ENCODE data around the gene ATG7. TPM values are rescaled to one million over a fixed set of nuclear protein-coding genes. Genes with fewer than 3 reads are reported as not detected.

Gene ATG7
- total RNA-seq, 2 experiments from 2014 or later: 21.7 to 28.4 TPM

DNA sequence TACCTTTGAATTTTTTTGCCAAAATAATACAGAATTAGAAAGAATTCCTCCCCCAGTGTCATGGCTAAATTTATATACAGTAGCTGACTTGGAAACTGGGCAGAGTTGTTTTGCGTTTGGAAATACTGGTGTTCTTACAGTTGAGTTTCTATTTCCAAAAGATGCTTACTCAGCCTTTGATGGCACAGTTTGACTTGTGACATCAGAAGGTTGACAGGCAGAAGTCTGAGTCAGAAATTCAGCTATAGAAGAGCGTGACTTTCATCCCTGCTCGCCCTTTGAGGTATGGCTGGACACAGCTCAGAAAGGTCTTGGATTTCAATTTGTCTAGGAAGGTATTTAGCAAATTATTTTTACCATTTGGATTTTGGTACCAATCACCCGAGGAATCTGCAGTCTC is 195.7 kb downstream of the ATG7 start:
- H4K20me1 ChIP-seq (ENCODE audit: insufficient read depth, low read length): no peaks in the 10 kb centered on the region
- TF ChIP-seq EZH2phosphoT487 (IDR thresholded peaks at IDR 0.05; ENCODE audit: borderline replicate concordance, low read depth, low read length): no peak
- TF ChIP-seq, protein P1, sequence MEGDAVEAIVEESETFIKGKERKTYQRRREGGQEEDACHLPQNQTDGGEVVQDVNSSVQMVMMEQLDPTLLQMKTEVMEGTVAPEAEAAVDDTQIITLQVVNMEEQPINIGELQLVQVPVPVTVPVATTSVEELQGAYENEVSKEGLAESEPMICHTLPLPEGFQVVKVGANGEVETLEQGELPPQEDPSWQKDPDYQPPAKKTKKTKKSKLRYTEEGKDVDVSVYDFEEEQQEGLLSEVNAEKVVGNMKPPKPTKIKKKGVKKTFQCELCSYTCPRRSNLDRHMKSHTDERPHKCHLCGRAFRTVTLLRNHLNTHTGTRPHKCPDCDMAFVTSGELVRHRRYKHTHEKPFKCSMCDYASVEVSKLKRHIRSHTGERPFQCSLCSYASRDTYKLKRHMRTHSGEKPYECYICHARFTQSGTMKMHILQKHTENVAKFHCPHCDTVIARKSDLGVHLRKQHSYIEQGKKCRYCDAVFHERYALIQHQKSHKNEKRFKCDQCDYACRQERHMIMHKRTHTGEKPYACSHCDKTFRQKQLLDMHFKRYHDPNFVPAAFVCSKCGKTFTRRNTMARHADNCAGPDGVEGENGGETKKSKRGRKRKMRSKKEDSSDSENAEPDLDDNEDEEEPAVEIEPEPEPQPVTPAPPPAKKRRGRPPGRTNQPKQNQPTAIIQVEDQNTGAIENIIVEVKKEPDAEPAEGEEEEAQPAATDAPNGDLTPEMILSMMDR (conservative IDR thresholded peaks at IDR 0.05; ENCODE audit: low read length): no peak
- no peaks in the 10 kb centered on the region for H3K36me3 ChIP-seq (ENCODE audit: insufficient read depth, low read length)
- POLR2A ChIA-PET: no interaction called here
- no peak overlapping the region for H2AFZ ChIP-seq (ENCODE audit: low read length)
- CTCF ChIA-PET (ENCODE audit: unreplicated experiment): no interaction called here
- no peaks in the 10 kb centered on the region for H3K9me2 ChIP-seq (ENCODE audit: insufficient read depth, low read length)
- no peaks in the 10 kb centered on the region for H3K4me1 ChIP-seq (ENCODE audit: insufficient read depth, low read length, poor library complexity, severe bottlenecking)
- no peaks in the 10 kb centered on the region for H3K79me2 ChIP-seq (ENCODE audit: insufficient read depth, low read depth, low read length)
- intact Hi-C loops (cut with micrococcal nuclease; ENCODE audit: unreplicated experiment): no loop called here
- H3K4me3 ChIP-seq (ENCODE audit: low read depth, low read length, poor library complexity, severe bottlenecking): no peak overlapping the region
- no peak overlapping the region for H3K4me2 ChIP-seq (ENCODE audit: low read length)
- no peaks in the 10 kb centered on the region for H3K9me3 ChIP-seq (ENCODE audit: low read length)
- no TSS peak for BruUV-seq (replicated peaks)
- DNase-seq (ENCODE audit: low spot score): no peak
- no peak overlapping the region for H3K27ac ChIP-seq (ENCODE audit: low read depth, low read length, poor library complexity, severe bottlenecking)

DNA sequence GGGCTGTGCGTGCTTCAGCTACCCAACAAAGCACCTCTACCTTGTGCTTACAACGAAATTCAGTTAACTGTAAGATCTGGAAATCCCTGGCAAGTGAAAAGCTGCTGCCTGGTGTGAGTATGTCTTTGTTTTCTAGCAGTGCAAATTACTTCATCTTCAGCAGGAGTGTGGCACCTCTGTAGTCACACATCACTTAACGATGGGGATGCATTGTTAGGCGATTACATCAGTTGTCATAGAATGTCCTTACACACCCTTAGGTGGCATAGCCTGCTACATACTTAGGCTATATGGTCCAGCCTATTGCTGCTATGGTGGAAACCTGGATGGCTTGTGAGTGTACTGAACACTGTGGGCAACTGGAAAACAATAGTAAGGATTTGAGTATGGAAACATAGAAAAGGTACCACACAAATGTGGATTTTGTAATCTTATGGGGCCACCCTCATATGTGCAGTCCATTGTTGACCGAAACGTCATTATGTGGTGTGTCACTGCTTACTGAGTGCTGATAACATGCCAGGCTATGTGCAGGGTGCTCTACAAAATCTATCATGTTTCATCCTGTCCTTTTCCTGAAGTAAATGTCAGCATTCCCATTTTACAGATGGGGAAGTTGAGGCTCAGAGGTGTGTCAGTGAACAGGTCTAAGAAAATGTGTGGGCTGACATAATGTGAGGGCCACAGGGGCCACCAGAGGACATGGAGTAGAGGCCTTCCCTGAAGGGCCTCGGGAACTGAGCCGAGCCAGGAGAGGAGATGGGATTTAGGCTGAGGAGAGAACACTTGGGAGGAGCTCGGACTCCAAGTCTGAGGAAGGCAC is 198.0 kb downstream of the ATG7 start:
- no peaks in the 10 kb centered on the region for H3K9me2 ChIP-seq (ENCODE audit: insufficient read depth, low read length)
- intact Hi-C loops (cut with micrococcal nuclease; ENCODE audit: unreplicated experiment): no loop called here
- DNase-seq (ENCODE audit: low spot score): no peak
- BruUV-seq (replicated peaks): no TSS peak
- H4K20me1 ChIP-seq (ENCODE audit: insufficient read depth, low read length): no peaks in the 10 kb centered on the region
- no peaks in the 10 kb centered on the region for H3K36me3 ChIP-seq (ENCODE audit: insufficient read depth, low read length)
- H3K4me1 ChIP-seq (ENCODE audit: insufficient read depth, low read length, poor library complexity, severe bottlenecking): no peaks in the 10 kb centered on the region
- no peak overlapping the region for H2AFZ ChIP-seq (ENCODE audit: low read length)
- TF ChIP-seq EZH2phosphoT487 (IDR thresholded peaks at IDR 0.05; ENCODE audit: borderline replicate concordance, low read depth, low read length): no peak
- TF ChIP-seq, protein P1 (conservative IDR thresholded peaks at IDR 0.05; ENCODE audit: low read length): no peak
- H3K27ac ChIP-seq (ENCODE audit: low read depth, low read length, poor library complexity, severe bottlenecking): no peak overlapping the region
- POLR2A ChIA-PET: interaction anchor here (0.7 kb wide), 1 partner anchor 27 kb away, joined by 3 read pairs; no protein-coding TSS in a partner anchor
- CTCF ChIA-PET (ENCODE audit: unreplicated experiment): no interaction called here
- H3K4me3 ChIP-seq (ENCODE audit: low read depth, low read length, poor library complexity, severe bottlenecking): no peak overlapping the region
- H3K4me2 ChIP-seq (ENCODE audit: low read length): no peak overlapping the region
- H3K9me3 ChIP-seq (ENCODE audit: low read length): no peaks in the 10 kb centered on the region
- no peaks in the 10 kb centered on the region for H3K79me2 ChIP-seq (ENCODE audit: insufficient read depth, low read depth, low read length)

DNA sequence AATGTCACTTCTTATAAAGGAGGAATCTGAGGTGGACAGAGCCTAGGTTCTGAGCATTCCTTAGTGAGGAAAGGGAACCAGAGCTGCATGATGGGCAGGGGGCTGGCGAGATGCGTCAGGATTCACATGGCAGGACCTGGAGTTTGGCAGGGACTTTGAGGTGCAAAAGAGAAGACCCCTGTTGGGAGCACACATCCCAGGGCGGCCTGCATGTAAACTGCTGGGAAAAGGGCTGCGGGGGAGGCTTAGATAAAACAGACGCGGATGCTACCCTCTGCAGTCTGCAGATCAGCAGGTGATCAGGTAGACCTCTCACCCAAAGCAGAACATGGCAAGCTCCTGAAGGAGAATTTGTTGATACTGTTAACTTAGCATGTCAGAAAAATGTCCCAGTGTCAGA is 203.1 kb downstream of the ATG7 start:
- ChIA-PET POLR2A (interaction anchor here (0.6 to 0.7 kb wide), 6 partner anchors 50 to 155 kb away, joined by 3 to 4 read pairs (median 4); no protein-coding TSS in a partner anchor), CTCF (ENCODE audit: unreplicated experiment) (no interaction called here)
- no peaks in the 10 kb centered on the region for H3K9me2 ChIP-seq (ENCODE audit: insufficient read depth, low read length)
- H4K20me1 ChIP-seq (ENCODE audit: insufficient read depth, low read length): no peaks in the 10 kb centered on the region
- H3K79me2 ChIP-seq (ENCODE audit: insufficient read depth, low read depth, low read length): no peaks in the 10 kb centered on the region
- H3K4me1 ChIP-seq (ENCODE audit: insufficient read depth, low read length, poor library complexity, severe bottlenecking): no peaks in the 10 kb centered on the region
- H3K9me3 ChIP-seq (ENCODE audit: low read length): no peaks in the 10 kb centered on the region
- H3K27ac ChIP-seq (ENCODE audit: low read depth, low read length, poor library complexity, severe bottlenecking): no peak overlapping the region
- no peak overlapping the region for H3K4me2 ChIP-seq (ENCODE audit: low read length)
- H3K4me3 ChIP-seq (ENCODE audit: low read depth, low read length, poor library complexity, severe bottlenecking): no peak overlapping the region
- DNase-seq (ENCODE audit: low spot score): no peak
- H3K36me3 ChIP-seq (ENCODE audit: insufficient read depth, low read length): no peaks in the 10 kb centered on the region
- H2AFZ ChIP-seq (ENCODE audit: low read length): no peak overlapping the region
- intact Hi-C loops (cut with micrococcal nuclease; ENCODE audit: unreplicated experiment): no loop called here
- no TSS peak for BruUV-seq (replicated peaks)
- no peak for TF ChIP-seq EZH2phosphoT487 (IDR thresholded peaks at IDR 0.05; ENCODE audit: borderline replicate concordance, low read depth, low read length)
- TF ChIP-seq, protein P1 (conservative IDR thresholded peaks at IDR 0.05; ENCODE audit: low read length): no peak

Data from OCI-LY7 (cell line).